Stimulated activated naive CD4-positive, alpha-beta T cell treated with Interleukin-2 at 50 U/mL for 16 hours (primary cell): ENCODE results near the gene RPS6KL1.
A peak's percentile ranks its signal among the peaks of the same experiment; 100 is the strongest.

ENCODE experiments used
- DNase-seq: peaks from one replicate; lab custom pipeline; 2025; lab: John Stamatoyannopoulos, UW

The RPS6KL1 gene

DNA sequence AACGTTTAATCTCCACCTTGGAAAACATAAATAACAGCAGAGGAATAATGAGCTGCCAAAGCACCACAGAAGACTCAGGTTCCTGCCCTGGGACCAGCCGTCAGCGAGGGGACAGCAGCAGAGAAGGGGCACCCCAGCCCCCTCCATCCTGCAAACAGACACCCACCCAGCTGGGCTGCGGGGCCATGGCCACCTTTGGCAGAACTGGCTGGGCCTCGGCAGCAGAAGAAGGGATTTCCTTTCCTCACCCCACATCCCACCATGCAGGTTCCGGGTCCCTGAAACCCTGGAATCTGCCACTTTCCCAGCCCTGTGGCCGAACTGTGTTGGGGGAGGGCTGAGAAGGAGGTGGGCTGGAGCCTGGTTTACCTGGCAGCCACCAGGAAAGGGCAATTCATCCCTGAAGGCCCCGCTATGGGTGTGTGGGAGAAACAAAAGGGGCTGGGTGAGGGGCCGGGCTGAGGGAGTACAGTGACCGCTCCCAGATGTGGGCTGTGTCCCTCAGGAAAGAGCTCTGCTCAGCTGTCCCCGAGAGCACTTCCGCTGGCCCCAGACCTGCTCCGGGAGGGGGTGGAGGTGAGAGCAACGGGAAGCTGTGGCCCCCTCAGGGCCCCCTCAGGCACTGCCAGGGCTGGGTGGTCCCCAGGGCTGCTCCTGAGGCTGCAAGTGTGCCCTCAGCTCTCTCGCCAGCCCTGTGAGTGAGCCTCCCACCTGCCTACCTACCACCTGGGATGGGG, 28.6 kb upstream of the RPS6KL1 start:
- no peak for DNase-seq

DNA sequence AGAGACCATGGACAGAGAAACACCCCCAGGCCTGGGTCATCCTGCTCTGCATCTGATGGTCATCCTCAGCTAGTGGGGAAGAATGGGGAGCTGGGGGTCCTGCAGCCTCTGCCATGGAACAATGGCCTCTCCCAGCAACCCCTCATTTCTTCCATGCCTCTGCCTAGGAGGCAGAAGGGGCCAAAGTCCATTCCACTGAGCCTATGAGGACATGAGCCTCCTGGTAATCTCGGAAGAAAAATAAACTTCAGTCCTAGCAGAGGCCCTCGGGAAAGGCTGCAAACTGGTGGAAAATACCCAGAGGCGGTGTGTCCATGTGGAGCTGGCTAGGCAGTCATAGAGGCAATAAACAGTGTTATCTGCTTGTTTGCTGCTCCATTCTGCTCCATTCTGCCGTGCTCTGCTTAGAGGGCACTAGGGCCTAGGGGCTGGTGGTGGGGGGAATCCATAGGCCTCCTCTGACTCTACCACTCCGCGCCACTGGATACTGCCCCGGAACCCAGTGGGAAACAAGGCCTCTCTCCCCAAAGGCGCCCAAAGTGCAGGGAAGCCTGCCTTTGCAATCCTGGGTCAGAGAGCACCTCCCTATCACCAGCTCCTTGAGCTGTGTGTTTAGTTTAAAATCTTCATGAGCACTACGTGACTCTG, 27.9 kb upstream of the RPS6KL1 start:
- no peak for DNase-seq

DNA sequence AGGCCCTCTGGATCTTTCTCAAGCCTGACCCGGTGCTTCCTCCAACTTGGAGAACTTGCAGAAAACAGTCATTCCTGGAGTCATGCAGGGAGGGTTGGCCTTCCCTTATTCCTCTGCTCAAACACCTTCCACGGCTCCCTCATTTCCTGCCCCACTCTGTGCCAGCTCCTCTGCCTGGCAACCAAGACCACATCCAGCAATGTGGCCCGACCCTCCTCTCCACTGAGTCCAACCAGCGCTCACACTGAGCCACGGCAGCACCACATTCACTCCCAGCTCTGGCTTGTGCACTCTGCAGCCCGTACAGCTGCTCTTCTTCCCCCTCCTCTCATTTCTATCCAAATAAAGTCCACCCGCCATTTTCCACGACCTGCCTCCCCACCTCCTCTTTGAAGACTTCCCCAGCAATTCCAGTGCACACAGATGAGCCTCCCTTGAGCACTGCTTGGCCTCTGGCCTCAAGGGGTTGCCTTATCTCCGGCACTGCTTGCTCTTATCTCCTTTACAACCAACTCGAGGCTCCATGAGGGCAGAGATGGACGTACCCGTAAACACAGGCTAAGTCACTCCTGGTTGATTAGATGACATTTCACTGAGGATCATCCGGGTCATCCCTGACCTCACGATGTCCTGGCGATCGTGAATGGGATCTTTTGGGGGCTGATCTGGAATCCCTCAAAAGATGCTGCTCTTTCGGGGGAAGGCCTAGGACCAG, 27.0 kb upstream of the RPS6KL1 start:
- no peak for DNase-seq

DNA sequence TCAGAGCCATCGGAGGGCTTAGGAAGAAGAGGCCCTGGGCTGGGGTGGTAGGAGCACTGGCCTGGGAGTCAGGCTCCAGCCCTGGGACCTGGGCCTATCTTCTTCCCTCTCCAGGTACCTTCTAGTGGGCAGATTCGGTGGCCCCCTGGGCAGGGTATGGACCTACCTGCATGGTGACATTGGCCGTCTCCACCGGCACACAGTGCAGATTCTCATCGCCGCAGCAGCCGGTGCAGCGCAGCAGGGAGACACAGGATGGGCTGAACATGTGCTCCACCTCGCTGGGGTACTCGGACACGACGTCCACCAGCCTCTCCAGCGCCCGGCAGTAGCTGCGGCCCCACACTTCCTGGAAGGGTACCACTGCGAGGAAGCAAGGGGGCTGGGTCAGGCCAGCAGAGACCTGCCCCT, 26.1 kb upstream of the RPS6KL1 start:
- DNase-seq, result no peak

DNA sequence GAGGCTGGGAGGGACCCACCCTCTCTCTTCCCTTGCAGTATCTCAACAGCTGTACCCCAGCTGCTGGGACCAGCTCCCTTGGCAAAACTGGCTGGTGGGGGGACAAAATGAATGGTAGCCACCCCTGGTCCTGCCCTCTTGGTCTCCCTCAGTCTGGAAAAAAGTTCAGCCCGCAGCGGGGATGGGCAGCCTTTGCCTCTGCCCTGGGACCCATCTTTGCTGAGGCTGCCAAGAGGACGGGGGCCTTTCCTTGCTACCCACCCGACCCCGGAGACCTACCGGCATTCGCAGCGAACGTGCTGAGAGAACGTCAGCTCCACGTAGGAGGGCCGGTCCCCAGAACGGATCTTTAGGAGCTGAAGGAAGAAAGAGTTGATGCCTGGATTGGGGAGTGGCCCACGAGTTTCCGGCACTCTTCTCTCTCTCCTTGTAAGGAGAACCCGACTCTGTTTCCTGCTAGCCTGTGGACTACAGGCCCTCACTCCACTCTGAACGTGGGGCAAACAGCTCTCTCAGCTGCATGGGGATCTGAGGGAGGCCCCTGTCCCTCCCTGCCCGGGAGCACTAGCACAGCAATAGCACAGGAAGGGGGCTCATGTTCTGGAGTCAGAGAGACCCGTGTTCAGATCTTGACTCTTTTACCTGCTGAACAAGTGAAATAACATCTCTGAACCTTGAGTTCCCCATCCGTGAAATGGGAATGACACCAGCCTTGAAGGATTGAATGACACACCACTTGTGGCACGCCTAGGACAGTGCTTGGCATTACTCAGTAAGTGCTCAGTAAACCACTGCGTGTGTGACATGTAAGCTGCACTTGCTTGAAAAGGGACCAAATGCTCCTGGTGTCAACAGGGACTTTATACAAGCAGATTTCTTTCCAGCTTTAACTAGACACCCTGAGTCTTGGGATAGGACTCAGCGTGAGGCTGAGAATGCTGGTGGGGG, 25.4 kb upstream of the RPS6KL1 start:
- no peak for DNase-seq

DNA sequence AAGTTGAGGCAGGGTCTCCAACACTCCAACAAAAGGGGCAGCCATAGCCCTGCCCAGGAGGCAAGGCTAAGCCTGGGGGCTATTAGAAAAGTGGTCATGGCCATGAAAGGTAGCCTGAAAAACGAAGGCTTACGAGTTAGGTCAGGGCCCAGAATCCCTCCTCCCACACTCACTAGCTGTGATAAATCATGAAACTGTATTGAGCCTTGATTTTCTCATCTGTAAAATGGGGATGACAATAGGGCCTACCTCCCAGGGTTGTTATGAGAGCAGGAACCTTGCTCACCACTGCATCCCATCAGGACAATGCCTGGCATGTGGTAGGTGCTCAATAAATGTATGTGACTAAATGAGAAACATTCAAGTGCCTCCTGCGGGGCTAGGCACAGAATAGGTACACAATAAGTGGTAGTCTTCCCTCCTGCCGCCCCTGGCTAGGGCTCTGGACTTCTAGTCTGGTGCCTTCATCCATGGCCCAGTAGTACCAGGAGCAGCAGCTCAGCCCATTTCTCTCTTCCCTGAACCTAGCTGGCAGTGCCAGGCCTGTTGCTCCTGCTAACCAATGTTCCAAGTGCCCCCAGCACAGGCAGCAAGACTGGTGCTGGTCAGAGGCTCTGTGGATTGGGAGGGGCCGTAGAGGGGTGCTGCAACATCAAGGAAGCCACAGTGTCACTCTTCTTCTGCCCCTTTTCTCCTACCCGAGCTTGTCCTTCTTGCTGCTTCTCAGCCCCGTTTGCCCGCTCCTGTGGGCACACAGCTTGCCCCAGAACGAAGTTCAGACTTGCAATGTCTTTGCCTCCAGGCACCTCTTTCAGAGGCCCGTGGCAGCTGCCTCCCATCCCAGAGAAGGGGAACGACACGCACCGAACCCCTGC, 24.5 kb upstream of the RPS6KL1 start:
- DNase-seq, result no peak

DNA sequence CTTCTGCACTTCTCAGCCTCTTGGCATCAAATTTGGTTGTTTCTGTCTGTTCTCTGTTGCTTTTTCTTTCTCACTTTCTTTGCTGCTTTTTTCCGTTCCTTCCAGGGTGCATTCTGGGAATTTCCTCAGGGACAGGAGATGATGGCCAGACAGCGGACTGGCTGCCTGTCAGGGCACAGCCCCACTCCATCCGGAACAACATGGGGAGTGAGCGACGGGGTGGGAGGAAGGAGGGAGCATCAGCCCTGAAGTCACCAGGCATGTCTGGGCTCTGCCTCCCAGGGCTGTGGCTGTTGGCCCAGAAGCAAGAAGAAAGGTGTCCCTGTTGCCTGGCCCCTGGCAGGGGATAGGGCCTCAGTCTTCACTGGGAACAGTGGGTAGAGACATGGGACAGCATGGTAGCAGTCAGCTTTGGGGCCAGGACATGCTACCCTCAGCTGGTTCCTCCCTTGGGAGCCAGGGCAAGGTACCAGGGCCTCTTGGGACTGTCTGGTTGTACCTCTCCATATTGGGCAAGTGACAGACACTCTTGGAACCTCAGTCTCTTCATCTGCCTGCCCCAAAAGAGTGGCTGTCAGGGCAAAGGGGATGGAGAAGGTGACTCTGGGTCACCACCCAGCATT, 23.7 kb upstream of the RPS6KL1 start:
- no peak for DNase-seq

DNA sequence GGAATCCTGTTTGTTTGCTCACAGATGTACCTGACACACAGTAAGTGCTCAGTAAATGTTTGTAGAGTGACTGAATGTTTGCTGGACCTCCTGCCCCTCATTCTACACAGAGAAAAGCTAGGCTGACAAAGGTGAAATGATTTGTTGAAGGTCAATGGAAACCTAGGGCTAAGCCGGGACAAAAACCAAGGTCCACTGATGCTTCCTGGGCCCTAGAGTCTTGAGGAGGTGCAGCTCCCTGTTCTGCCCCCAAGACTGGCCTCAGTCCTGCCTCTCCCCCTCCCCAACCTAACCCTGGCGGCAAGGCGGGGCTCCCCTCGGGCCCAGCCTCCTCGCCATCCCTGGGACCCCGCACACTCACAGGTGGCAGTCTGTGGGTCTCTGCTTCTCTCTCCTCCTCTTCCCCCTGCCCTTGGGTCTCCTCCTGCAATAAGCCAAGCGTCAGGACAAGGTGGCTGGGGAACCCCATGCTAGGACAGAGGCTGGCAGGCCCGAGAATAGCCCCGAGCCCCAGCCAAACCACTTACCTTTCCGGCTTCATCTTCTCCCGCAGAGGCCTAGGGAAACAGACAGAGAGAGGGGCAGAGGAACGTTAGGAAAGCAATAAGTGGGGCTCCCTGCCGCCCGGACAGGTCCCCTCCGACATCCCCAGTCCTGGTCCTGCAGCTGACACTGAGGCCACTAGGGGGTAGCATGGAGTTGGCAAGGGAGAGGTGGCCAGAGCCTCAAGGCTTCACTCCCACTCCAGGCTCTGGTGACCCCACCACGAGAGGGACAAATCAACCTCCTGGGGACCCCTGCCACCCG, 23.0 kb upstream of the RPS6KL1 start:
- peak; percentile 61 for DNase-seq

DNA sequence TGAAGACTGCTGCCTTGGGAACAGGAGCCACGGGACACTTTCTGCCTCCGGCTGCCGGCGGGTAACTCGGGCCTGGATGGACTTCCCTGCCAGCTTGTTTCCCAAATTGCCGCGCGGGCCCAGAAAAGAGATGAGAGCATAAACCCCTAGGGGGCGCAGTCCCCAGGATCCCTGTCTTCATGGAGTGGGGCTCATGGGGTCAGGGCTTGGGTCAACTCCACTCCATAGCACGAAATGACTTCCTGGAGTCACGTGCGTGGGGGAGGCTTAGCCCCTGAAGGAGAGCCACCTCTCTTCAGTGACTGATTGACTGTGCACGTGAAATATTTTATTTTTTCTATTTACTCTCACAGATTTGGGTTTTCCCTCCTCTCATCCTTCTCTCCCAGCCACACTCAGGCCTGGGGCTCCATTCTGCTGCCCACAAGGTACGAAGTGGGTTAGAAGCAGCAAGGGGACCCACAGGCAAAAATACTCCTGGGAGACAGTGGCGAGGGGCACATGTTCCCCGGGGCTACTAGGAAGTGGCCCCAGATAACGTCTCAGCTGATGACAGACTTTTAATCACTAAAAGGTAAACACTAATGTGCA, 22.3 kb upstream of the RPS6KL1 start:
- peak; percentile 5 for DNase-seq

DNA sequence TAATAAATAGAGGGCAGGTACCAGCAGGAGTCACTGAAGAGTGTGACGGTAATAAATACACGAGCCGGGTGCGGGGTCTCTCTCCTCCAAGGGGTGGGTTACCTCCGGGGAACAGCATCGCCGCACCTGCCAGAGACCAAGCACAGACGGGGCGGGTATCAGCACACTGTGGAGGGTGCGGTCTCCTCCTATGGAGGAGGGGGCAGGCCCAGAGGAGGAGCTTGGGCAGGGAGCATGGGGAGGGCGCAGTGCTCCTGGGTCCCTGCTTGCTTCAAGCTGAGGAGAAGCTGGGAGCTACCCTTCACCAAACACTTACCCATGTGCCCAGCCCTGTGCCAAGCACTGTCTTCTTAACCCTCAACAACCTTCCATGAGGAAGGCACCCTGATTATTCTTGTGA, 19.5 kb upstream of the RPS6KL1 start:
- DNase-seq, result no peak

DNA sequence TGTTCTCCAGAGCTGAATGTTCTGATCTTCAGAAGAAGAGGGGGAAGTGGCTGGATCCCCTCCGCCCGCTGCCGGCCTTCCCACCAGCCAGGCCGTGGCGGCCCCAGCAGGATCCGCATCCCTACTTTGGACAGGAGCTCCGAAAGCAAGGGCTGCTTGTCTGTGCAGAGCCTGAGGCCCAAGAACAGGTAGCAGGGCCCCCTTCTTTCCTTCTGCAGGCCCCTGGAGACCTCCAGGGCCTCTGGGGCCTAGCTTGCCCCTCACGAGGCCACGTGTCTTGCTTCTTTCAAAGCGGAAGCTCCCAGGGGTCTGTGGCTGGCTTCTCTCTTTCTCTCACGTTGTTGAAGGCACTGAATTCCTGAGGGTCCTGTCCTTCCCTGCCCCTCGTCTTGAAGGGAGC, 19.1 kb upstream of the RPS6KL1 start:
- no peak for DNase-seq

DNA sequence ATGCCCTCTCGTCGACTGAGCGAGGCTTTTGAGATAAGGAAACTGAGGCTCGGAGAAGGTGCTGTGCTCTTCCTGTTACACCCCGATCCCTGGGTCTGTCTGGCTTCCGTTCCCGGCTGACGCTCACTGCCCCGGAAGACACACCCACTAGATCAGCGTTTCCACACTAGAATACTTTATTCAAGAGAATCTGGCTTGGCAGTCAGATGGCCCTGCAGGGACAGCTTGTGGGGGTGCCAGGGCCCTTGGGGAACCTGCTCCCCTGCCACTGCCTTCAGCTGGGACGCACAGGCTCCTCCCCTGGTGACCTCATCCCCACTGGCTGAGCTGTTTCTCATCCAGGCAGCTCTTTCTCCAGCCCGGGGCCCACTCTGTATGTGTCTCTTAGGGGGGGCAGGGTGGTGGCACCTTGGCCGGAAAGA, 18.6 kb upstream of the RPS6KL1 start:
- peak; percentile 55 for DNase-seq

DNA sequence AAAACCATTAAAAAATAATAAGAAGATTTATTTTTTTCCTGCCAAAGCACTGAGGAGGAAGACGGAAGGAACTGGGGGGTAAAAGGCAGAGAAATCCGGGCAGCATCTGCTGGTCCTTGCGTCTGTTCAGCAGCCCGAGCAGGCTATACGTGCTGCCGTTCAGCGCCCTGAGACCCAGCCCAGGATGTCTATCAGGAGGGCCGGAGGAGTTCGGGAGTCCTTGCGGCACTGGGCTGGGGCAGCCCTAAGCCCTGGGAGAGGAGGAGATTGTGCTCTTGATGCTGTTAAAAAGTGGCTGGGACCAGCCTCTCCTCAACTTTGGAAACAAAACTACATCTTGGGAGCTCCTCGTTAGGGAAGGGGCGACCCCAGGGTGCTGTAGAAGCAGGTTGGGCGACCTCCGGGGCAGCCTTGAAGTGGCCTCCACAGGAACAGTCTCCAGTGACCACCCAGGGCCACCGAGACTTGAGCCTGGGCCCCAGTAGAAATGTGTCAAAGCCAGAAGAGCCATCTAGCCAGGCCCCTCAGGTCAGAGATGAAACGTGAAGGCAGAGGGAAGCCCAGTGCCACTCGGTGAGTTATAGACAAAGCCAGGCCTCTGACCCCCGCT, 18.0 kb upstream of the RPS6KL1 start:
- DNase-seq, result no peak

DNA sequence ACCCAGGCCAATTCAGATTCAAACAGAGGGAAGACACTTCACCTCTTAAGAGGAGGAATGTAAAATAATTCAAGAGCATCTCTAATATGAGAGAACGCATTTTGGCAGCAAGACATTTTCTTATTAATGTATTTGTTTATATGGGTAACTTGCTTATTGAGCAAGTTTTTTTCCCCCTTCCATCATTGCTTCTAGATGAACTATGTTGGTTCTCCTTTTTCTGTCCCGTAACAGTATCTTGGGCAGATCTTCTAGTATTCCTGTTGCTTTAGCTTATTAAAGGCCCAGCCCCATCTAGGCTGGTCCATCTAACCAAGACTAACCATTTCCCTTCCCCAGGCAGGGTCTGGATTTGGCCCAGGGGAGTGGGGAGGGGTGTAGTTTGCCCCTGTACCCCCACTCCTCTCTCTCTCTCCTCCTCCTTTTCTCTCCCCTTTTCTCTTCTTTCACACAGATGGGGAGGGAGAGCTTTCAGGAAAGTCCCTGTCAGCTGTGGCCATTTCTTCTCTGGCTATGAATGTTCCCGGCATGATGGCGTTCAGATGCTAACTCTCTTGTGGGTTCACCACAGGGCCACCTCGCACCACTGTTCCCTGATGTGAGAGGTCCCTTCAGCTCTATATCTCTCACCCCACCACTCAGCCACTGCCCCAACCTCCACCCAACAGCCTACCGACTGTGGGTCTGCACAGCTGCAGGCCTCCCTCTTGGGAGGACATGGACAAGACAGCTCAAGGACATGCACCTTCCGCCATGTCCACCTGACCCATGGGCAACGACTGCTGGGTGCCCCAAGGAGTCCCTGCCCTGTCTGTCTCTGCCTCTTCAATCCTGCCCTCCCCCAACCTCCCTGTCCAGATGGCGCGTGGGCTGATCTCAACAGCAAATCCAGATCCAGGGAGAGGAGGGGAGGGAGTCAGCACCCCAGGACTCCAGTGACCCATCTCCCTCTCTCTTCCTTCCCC, 15.8 kb upstream of the RPS6KL1 start:
- no peak for DNase-seq

DNA sequence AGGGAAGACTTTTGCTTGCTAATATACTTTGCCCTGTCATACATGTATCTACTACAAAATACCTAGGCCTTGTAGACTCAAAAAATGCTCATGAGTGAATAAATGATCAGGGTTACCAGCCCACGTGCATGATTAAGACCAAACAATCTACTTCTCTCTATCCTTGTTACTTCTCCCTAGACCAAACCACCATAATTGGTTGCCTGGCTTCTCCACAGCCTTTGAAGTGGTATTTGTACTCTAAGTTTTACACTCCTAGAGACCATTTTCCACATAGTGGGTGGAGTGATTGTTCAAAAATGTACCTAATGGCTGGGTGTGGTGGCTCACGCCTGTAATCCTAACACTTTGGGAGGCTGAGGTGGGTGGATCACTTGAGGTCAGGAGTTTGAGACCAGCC, 14.1 kb upstream of the RPS6KL1 start:
- no peak for DNase-seq

DNA sequence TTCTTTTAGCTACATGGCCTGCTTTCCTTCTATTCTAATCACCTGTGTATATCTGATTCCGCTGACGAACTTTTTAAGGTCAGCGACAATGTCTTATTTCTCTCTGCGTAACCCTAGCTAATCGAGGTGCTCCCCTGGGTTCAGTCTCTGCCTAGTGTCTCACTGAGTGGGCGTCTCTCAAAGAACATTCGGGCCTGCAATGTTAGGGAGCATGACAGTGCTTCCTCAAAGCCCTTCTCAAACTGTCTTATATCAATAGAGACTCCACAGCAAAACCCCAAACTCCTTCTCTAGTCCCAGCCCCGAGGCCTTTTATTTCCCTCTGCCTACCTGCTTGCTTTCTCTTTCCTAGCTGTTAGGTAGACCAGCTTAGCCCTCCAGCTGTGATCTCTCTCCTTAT, 13.7 kb upstream of the RPS6KL1 start:
- no peak for DNase-seq

DNA sequence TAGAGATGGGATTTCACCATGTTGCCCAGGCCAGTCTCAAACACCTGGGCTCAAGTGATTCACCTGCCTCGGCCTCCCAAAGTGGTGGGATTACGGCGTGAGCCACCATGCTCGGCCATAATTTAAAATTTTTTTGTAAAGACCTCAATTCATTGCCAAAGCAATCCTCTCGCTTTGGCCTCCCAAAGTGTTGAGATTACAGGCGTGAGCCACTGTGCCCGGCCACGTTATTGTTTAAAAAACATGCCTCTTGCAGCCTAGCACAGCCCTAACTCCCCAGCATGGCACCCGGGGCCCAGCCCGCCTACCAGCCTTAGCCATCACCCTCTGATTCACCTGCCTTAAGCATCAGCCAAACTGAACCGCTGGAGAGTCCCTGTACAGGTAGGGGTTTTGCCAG, 13.1 kb upstream of the RPS6KL1 start:
- no peak for DNase-seq

DNA sequence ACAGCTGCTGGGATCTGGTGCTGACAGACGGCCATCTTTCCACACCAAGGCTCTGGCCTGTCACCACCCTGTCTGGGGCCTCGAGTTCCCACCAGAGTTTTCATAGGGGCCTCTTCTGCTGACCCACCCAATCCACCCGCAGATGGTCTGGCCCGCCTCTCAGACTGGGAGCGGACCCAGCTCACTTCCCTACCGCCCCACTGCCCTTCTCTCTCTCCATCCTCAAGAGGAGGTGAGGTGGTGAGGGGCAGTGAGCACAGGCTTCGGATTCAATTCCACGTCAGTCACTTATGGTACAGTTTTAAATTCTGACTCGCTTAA, 12.3 kb upstream of the RPS6KL1 start:
- DNase-seq, result no peak
